Measurements from ENCODE around the gene PDE1A. TPM values are rescaled to one million over a fixed set of nuclear protein-coding genes. Genes with fewer than 3 reads are reported as not detected.

Gene PDE1A
- total RNA-seq, 2 experiments from 2014 or later = not detected

GRCh38 chr2:182444806-182445205, 18.0 kb upstream of the PDE1A start:
- TF ChIP-seq, protein P1, sequence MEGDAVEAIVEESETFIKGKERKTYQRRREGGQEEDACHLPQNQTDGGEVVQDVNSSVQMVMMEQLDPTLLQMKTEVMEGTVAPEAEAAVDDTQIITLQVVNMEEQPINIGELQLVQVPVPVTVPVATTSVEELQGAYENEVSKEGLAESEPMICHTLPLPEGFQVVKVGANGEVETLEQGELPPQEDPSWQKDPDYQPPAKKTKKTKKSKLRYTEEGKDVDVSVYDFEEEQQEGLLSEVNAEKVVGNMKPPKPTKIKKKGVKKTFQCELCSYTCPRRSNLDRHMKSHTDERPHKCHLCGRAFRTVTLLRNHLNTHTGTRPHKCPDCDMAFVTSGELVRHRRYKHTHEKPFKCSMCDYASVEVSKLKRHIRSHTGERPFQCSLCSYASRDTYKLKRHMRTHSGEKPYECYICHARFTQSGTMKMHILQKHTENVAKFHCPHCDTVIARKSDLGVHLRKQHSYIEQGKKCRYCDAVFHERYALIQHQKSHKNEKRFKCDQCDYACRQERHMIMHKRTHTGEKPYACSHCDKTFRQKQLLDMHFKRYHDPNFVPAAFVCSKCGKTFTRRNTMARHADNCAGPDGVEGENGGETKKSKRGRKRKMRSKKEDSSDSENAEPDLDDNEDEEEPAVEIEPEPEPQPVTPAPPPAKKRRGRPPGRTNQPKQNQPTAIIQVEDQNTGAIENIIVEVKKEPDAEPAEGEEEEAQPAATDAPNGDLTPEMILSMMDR (IDR thresholded peaks at IDR 0.05) = no peak
- Mint-ChIP-seq H3K27ac (no peak overlapping the region), H3K36me3 (ENCODE audit: low read depth) (no peaks in the 10 kb centered on the region), H3K4me3 (no peak overlapping the region), H3K9me3 (peaks cover 5% of the 10 kb centered on the region), H3K4me1 (ENCODE audit: low read depth) (no peaks in the 10 kb centered on the region), H3K27me3 (no peaks in the 10 kb centered on the region)
- DNase-seq (no peak), ATAC-seq (no peak)
- ChIA-PET POLR2A (no interaction called here), CTCF (no interaction called here)
- intact Hi-C loops (cut with micrococcal nuclease) = no loop called here

DNA sequence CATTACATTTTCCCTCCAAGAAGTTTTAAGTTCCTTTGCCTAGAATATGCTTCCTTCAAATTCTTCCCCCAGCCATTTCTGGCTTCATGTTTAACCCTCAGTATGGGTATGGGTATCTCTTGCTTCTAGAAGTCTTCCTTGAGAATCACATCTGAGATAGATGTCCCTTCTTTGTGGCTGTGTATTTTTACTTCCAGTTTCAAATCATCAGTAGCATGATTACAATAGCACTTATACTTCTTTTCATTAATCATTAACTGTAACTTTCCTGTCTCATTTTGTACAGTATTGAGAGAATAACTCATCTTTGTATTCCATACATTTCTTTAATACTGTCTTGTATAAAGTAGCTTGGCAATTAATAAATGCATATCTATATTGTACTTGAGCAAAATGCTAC, 17.3 kb upstream of the PDE1A start:
- ATAC-seq (no peak), DNase-seq (no peak)
- intact Hi-C loops (cut with micrococcal nuclease) = no loop called here
- no peaks in the 10 kb centered on the region for H3K36me3 Mint-ChIP-seq (ENCODE audit: low read depth)
- no peak overlapping the region for H3K27ac Mint-ChIP-seq
- no peaks in the 10 kb centered on the region for H3K27me3 Mint-ChIP-seq
- no peak overlapping the region for H3K4me3 Mint-ChIP-seq
- TF ChIP-seq, protein P1 (IDR thresholded peaks at IDR 0.05) = no peak
- no peaks in the 10 kb centered on the region for H3K4me1 Mint-ChIP-seq (ENCODE audit: low read depth)
- CTCF ChIA-PET = no interaction called here
- POLR2A ChIA-PET = no interaction called here
- H3K9me3 Mint-ChIP-seq = peaks cover 5% of the 10 kb centered on the region

DNA sequence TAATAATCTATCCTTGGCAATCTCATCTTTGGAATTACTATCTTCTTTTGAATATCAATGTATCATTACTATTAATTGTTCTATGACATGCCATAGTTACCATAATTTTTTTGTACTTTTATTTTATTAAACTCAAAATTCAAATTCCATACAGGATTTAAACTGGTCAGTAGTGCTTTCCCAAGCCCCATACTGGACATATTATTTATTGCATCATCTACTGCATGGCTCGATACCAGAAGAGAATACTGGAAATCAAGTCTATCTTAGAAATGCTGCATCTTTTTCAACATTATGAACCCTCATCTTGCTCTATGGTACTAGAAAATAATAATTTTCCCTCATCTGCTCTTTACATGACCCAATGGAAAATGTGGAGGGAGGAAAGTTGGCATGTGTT, 9.4 kb upstream of the PDE1A start:
- H3K27ac Mint-ChIP-seq = no peak overlapping the region
- TF ChIP-seq, protein P1 (IDR thresholded peaks at IDR 0.05) = no peak
- no peak overlapping the region for H3K4me3 Mint-ChIP-seq
- no peak for DNase-seq
- ATAC-seq = no peak
- POLR2A ChIA-PET = no interaction called here
- H3K27me3 Mint-ChIP-seq = no peaks in the 10 kb centered on the region
- H3K36me3 Mint-ChIP-seq (ENCODE audit: low read depth) = no peaks in the 10 kb centered on the region
- intact Hi-C loops (cut with micrococcal nuclease) = no loop called here
- no peaks in the 10 kb centered on the region for H3K4me1 Mint-ChIP-seq (ENCODE audit: low read depth)
- CTCF ChIA-PET = no interaction called here
- no peaks in the 10 kb centered on the region for H3K9me3 Mint-ChIP-seq

DNA sequence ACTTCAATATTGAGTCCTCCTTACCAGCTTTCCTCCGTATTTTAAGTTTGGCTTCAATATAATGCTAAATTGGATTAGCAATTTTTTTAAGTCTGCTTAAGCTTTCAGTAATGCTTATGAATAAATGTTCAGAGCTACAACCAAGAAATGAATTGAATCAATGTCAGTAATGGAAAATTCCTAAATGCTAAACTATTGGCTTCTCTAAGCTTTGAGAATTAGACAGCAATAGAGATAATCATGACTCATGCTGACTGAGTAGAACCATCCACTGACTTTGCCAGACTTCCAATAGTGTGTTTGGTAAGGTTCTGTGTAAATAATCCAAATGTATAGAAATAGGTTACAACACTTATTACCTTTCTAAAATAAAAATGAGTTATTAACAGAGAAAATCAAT, 8.9 kb upstream of the PDE1A start:
- intact Hi-C loops (cut with micrococcal nuclease) = no loop called here
- Mint-ChIP-seq H3K27ac (no peak overlapping the region), H3K36me3 (ENCODE audit: low read depth) (no peaks in the 10 kb centered on the region), H3K27me3 (no peaks in the 10 kb centered on the region), H3K4me3 (no peak overlapping the region), H3K4me1 (ENCODE audit: low read depth) (no peaks in the 10 kb centered on the region), H3K9me3 (no peaks in the 10 kb centered on the region)
- ChIA-PET CTCF (no interaction called here), POLR2A (no interaction called here)
- no peak for DNase-seq
- ATAC-seq = no peak
- TF ChIP-seq, protein P1 (IDR thresholded peaks at IDR 0.05) = no peak

GRCh38 chr2:182432051-182432450, 5.2 kb upstream of the PDE1A start:
- DNase-seq (no peak), ATAC-seq (no peak)
- H3K4me3 Mint-ChIP-seq = no peak overlapping the region
- intact Hi-C loops (cut with micrococcal nuclease) = no loop called here
- ChIA-PET CTCF (no interaction called here), POLR2A (no interaction called here)
- no peaks in the 10 kb centered on the region for H3K4me1 Mint-ChIP-seq (ENCODE audit: low read depth)
- H3K36me3 Mint-ChIP-seq (ENCODE audit: low read depth) = no peaks in the 10 kb centered on the region
- H3K27me3 Mint-ChIP-seq = no peaks in the 10 kb centered on the region
- H3K27ac Mint-ChIP-seq = no peak overlapping the region
- TF ChIP-seq, protein P1 (IDR thresholded peaks at IDR 0.05) = no peak
- no peaks in the 10 kb centered on the region for H3K9me3 Mint-ChIP-seq
